ENCODE results near the gene CYRIA.

DNA sequence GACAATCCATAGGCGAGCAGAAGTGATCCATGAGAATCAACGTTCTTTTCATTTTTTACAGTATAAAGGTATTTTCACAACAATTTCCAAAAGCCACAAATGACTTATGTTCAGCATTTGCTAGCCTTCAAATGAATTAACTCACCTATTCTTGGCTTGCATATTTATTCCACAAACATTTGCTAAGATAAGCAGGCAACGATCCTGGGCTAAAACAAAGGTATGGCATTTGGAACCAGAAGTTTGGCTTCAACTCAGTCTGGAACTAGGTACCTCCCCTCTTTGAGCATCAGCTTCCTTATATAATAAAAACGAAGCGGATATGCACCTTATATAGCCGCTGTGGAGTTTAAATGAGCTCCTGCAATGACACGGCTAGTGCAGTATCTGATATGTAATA lies 20.5 kb downstream of the CYRIA start:
- TF ChIP-seq POLR2A (IDR thresholded peaks at IDR 0.05): no peak
- TF ChIP-seq, protein P1, sequence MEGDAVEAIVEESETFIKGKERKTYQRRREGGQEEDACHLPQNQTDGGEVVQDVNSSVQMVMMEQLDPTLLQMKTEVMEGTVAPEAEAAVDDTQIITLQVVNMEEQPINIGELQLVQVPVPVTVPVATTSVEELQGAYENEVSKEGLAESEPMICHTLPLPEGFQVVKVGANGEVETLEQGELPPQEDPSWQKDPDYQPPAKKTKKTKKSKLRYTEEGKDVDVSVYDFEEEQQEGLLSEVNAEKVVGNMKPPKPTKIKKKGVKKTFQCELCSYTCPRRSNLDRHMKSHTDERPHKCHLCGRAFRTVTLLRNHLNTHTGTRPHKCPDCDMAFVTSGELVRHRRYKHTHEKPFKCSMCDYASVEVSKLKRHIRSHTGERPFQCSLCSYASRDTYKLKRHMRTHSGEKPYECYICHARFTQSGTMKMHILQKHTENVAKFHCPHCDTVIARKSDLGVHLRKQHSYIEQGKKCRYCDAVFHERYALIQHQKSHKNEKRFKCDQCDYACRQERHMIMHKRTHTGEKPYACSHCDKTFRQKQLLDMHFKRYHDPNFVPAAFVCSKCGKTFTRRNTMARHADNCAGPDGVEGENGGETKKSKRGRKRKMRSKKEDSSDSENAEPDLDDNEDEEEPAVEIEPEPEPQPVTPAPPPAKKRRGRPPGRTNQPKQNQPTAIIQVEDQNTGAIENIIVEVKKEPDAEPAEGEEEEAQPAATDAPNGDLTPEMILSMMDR (IDR thresholded peaks at IDR 0.05): no peak

Measured in body of pancreas (tissue), 4 donors.